B cell (primary cell): ENCODE results near the gene RRP1.

ENCODE experiments used
- CTCF ChIP-seq: fragments of 200-600 bp; IDR thresholded peaks from one replicate; pipeline ENCODE4 v1.8.0; 2022; ENCODE audit warnings: antibody characterized with exemption, mild to moderate bottlenecking
- EZH2 ChIP-seq: IDR thresholded peaks from 2 replicates; pipeline ENCODE4 v1.6.1; 2012; ENCODE audit warnings: borderline replicate concordance, low read depth, mild to moderate bottlenecking, moderate library complexity, low read length; ENCODE audit not compliant: insufficient read depth, poor library complexity, severe bottlenecking

- TF ChIP-seq CTCF = no peak
- no peak for TF ChIP-seq EZH2
Measured at GRCh38 chr21:43758111-43758641, 31.2 kb upstream of the RRP1 start.
